ENCODE results near the gene CASD1.

CASD1 gene

DNA sequence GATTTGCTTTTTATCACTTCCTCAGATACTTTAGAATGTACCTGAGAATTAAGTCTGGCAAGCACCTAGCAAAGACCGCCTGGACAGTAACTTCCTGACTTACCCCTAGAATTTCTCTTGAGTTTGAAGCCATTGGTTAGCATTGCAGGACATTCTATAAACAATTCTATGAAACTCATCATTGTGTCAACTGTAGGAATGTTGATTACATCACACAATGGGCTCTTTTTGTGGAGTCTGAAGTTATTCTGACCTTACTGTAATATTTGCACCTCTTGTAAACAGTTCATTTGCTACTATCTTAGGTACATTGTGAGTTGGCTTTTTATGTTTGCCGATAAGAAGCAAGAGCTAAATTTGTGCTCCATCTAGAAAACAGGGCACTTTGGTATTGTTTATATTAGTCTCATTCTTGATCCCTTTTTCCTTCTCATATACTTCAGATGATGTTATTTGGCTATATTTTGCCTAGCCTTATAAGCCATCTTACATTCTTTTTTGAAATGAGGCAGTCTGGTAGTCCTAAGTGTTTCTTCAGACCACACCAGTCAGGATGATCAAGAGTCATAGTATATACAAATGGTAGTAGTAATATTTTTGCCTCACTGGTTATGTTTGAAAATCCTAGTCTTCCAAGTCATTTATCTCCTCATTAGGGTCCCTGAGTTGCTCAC is 52.4 kb downstream of the CASD1 start:
- no peak for TF ChIP-seq FOXP2 (optimal IDR thresholded peaks at IDR 0.05; ENCODE audit: control extremely low read depth, extremely low read length, insufficient read depth)
- TF ChIP-seq POLR2AphosphoS5 (IDR thresholded peaks at IDR 0.05; ENCODE audit: borderline replicate concordance, low read depth, low read length), result no peak
- no peak for TF ChIP-seq EZH2 (IDR thresholded peaks at IDR 0.05)
- H3K4me3 ChIP-seq, result no peak overlapping the region
- H3K36me3 ChIP-seq (ENCODE audit: insufficient read depth, low read length), result no peaks in the 10 kb centered on the region
- H3K9ac ChIP-seq (ENCODE audit: insufficient read length), result no peak overlapping the region
- DNase-seq (ENCODE audit: low read depth, low spot score), result no peak
- no peaks in the 10 kb centered on the region for H3K9me3 ChIP-seq (ENCODE audit: low read depth, low read length)
- H3K27ac ChIP-seq, result no peak overlapping the region

- no peak for TF ChIP-seq POLR2AphosphoS5 (IDR thresholded peaks at IDR 0.05; ENCODE audit: borderline replicate concordance, low read depth, low read length)
- Histone ChIP-seq H3K27ac (no peak overlapping the region), H3K4me3 (no peak overlapping the region), H3K9me3 (ENCODE audit: low read depth, low read length) (no peaks in the 10 kb centered on the region), H3K36me3 (ENCODE audit: insufficient read depth, low read length) (no peaks in the 10 kb centered on the region), H3K9ac (ENCODE audit: insufficient read length) (no peak overlapping the region)
- DNase-seq (ENCODE audit: low read depth, low spot score), result no peak
Measured at GRCh38 chr7:94562525-94562924, 52.9 kb downstream of the CASD1 start.

DNA sequence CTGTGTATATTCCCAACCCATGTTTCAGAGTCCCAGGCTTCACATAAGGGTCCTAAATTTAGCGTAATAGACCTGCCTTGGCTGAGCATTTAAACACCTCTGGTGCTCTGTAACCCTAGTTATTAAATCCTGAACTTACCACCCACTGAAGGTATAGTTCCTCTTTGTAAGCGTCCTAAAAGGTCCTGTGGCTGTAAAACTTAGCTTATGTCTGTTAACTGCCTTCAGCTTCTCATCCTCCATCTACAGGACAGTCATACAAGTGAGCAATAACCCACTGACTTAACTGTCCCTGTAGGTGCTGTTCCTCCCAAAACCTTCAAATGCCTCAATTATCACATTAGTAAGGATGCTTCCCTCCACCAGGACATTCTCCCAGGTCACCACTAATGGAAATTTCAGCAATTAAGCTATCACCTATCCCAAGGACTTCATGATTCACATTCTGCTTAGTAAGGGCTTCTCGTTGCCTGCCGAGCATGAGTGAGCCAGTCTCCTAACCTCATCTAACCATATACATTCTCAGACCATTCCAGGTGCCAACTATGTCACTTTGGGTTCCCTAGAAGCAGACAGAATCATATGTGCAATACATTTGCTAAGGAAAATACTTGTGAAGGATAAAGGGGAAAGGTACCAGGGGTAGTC is 55.8 kb downstream of the CASD1 start:
- H3K27ac ChIP-seq, result no peak overlapping the region
- no peaks in the 10 kb centered on the region for H3K36me3 ChIP-seq (ENCODE audit: insufficient read depth, low read length)
- DNase-seq (ENCODE audit: low read depth, low spot score), result no peak
- H3K4me3 ChIP-seq, result no peak overlapping the region
- no peak overlapping the region for H3K9ac ChIP-seq (ENCODE audit: insufficient read length)
- no peaks in the 10 kb centered on the region for H3K9me3 ChIP-seq (ENCODE audit: low read depth, low read length)
- TF ChIP-seq FOXP2 (optimal IDR thresholded peaks at IDR 0.05; ENCODE audit: control extremely low read depth, extremely low read length, insufficient read depth) (no peak), POLR2AphosphoS5 (IDR thresholded peaks at IDR 0.05; ENCODE audit: borderline replicate concordance, low read depth, low read length) (no peak), EZH2 (IDR thresholded peaks at IDR 0.05) (no peak)

DNA sequence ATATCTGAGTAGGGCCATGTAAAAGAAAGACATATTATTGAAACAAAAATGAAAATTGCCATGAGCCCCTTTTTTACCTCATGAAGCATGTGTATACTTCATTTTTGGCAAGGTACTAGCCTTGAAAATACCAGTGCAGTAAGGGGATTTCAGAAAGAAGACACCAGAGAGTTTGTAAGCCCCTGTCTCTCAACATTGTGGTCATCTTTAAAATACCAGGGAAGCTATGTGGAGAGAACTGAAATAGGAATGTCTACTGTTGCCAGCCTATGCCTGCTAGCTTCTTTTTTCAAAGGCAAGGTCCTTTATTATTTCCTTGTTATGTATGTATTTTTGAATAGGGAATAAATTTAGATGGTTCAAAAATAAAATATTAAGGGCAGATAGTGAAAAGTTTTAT is 57.8 kb downstream of the CASD1 start:
- H3K4me3 ChIP-seq, result no peak overlapping the region
- H3K27ac ChIP-seq, result no peak overlapping the region
- H3K9me3 ChIP-seq (ENCODE audit: low read depth, low read length), result 0 out of 2 replicates have a peak, but pooled peaks cover 2% of the 10 kb centered on the region
- DNase-seq (ENCODE audit: low read depth, low spot score), result no peak
- no peaks in the 10 kb centered on the region for H3K36me3 ChIP-seq (ENCODE audit: insufficient read depth, low read length)
- no peak for TF ChIP-seq POLR2AphosphoS5 (IDR thresholded peaks at IDR 0.05; ENCODE audit: borderline replicate concordance, low read depth, low read length)
- no peak for TF ChIP-seq EZH2 (IDR thresholded peaks at IDR 0.05)
- H3K9ac ChIP-seq (ENCODE audit: insufficient read length), result no peak overlapping the region

DNA sequence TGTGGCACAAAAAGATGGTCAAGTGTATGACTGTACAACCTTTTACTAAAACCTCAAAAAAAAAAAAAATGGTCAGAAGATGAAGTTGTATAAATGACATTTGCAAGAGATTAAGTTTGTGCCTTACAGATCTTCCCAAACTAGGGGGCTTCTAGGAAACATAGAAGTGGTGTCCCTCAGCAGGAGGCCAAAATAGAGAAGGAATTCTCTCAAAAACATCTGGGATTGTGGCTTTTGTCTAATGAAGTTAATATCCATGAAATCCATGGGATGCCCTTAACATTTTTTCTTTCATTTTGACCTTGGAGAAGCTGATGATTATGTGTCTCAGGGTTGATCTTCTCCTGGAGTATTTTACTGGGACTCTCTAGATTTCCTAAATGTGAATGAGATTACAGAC is 62.2 kb downstream of the CASD1 start:
- no peak for DNase-seq (ENCODE audit: low read depth, low spot score)
- TF ChIP-seq EZH2 (IDR thresholded peaks at IDR 0.05), result no peak
- TF ChIP-seq POLR2AphosphoS5 (IDR thresholded peaks at IDR 0.05; ENCODE audit: borderline replicate concordance, low read depth, low read length), result no peak
- no peak for TF ChIP-seq FOXP2 (optimal IDR thresholded peaks at IDR 0.05; ENCODE audit: control extremely low read depth, extremely low read length, insufficient read depth)
- no peak overlapping the region for H3K9ac ChIP-seq (ENCODE audit: insufficient read length)
- H3K4me3 ChIP-seq, result no peak overlapping the region
- H3K36me3 ChIP-seq (ENCODE audit: insufficient read depth, low read length), result 0 out of 2 replicates have a peak, but pooled peaks cover 13% of the 10 kb centered on the region
- H3K9me3 ChIP-seq (ENCODE audit: low read depth, low read length), result peaks cover 2% of the 10 kb centered on the region; the same call in 1 of the 2 replicates
- no peak overlapping the region for H3K27ac ChIP-seq

DNA sequence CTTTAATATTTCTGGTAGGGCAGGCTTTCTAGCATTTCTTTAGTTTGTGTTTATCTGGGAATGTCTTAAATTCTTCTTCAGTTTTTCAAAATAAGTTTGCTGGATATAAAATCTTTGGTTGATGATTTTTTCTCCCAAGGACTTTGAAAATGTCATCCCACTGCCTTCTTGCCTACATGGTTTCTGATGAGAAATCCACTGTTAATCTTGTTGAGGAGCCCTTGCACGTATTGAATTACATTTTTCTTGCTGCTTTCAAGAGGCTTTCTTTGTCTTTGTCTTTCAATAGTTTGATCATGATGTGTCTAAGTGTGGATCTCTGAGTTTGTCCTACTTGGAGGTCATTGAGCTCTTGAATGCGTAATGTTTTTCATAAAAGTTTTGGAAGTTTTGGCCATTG is 66.0 kb downstream of the CASD1 start:
- H3K27ac ChIP-seq, result no peak overlapping the region
- H3K4me3 ChIP-seq, result no peak overlapping the region
- peaks cover 2% of the 10 kb centered on the region; the same call in 1 of the 2 replicates for H3K9me3 ChIP-seq (ENCODE audit: low read depth, low read length)
- H3K36me3 ChIP-seq (ENCODE audit: insufficient read depth, low read length), result 0 out of 2 replicates have a peak, but pooled peaks cover 13% of the 10 kb centered on the region
- DNase-seq (ENCODE audit: low read depth, low spot score), result no peak
- no peak overlapping the region for H3K9ac ChIP-seq (ENCODE audit: insufficient read length)
- TF ChIP-seq EZH2 (IDR thresholded peaks at IDR 0.05) (no peak), FOXP2 (optimal IDR thresholded peaks at IDR 0.05; ENCODE audit: control extremely low read depth, extremely low read length, insufficient read depth) (no peak), POLR2AphosphoS5 (IDR thresholded peaks at IDR 0.05; ENCODE audit: borderline replicate concordance, low read depth, low read length) (no peak)

- TF ChIP-seq EZH2 (IDR thresholded peaks at IDR 0.05), result no peak
- TF ChIP-seq FOXP2 (optimal IDR thresholded peaks at IDR 0.05; ENCODE audit: control extremely low read depth, extremely low read length, insufficient read depth), result no peak
- TF ChIP-seq POLR2AphosphoS5 (IDR thresholded peaks at IDR 0.05; ENCODE audit: borderline replicate concordance, low read depth, low read length), result no peak
- no peak overlapping the region for H3K9ac ChIP-seq (ENCODE audit: insufficient read length)
Measured at GRCh38 chr7:94576316-94576715, 66.7 kb downstream of the CASD1 start.

GRCh38 chr7:94577357-94577756 is 67.7 kb downstream of the CASD1 start:
- H3K4me3 ChIP-seq, result no peak overlapping the region
- H3K9ac ChIP-seq (ENCODE audit: insufficient read length), result no peak overlapping the region
- no peak for DNase-seq (ENCODE audit: low read depth, low spot score)
- H3K9me3 ChIP-seq (ENCODE audit: low read depth, low read length), result no peaks in the 10 kb centered on the region; the same call in 1 of the 2 replicates
- H3K27ac ChIP-seq, result no peak overlapping the region
- no peak for TF ChIP-seq FOXP2 (optimal IDR thresholded peaks at IDR 0.05; ENCODE audit: control extremely low read depth, extremely low read length, insufficient read depth)
- no peak for TF ChIP-seq EZH2 (IDR thresholded peaks at IDR 0.05)
- no peak for TF ChIP-seq POLR2AphosphoS5 (IDR thresholded peaks at IDR 0.05; ENCODE audit: borderline replicate concordance, low read depth, low read length)
- H3K36me3 ChIP-seq (ENCODE audit: insufficient read depth, low read length), result 0 out of 2 replicates have a peak, but pooled peaks cover 13% of the 10 kb centered on the region

More at GRCh38 chr7:94576316-94576715, 66.7 kb downstream of the CASD1 start:
- H3K36me3 ChIP-seq (ENCODE audit: insufficient read depth, low read length), result 0 out of 2 replicates have a peak, but pooled peaks cover 13% of the 10 kb centered on the region
- no peak overlapping the region for H3K4me3 ChIP-seq
- peaks cover 2% of the 10 kb centered on the region; the same call in 1 of the 2 replicates for H3K9me3 ChIP-seq (ENCODE audit: low read depth, low read length)
- no peak for DNase-seq (ENCODE audit: low read depth, low spot score)
- H3K27ac ChIP-seq, result no peak overlapping the region
